Measurements from ENCODE around the gene SMOC2. TPM values are rescaled to one million over a fixed set of nuclear protein-coding genes. Genes with fewer than 3 reads are reported as not detected.

Gene SMOC2
- total and polyA plus RNA-seq, 2 donors (not counting 1 experiment from before 2014, with no cell fraction given), result 0.37 TPM; not detected in 1

GRCh38 chr6:168582571-168582981, 141.6 kb downstream of the SMOC2 start:
- no peak overlapping the region for H3K9ac ChIP-seq (ENCODE audit: low read length)
- H3K4me2 ChIP-seq (replicated peaks; ENCODE audit: low read depth, low read length, poor library complexity, severe bottlenecking), result no peak overlapping the region
- Mint-ChIP-seq H3K9me3 (ENCODE audit: insufficient read depth) (no peaks in the 10 kb centered on the region), H3K27ac (no peak overlapping the region), H3K27me3 (no peaks in the 10 kb centered on the region), H3K4me1 (no peaks in the 10 kb centered on the region), H3K4me3 (no peak overlapping the region)
- ChIA-PET POLR2A (no interaction called here), CTCF (no interaction called here)
- intact Hi-C loops (cut with micrococcal nuclease), result no loop called here
- no peaks in the 10 kb centered on the region for H3K79me2 ChIP-seq (ENCODE audit: control insufficient read depth, insufficient read depth, low read length)
- no peak for ATAC-seq (ENCODE audit: low read depth)
- no peak overlapping the region for H3K4me3 ChIP-seq (ENCODE audit: control extremely low read depth in 1 of 5, extremely low read depth in 1 of 5, insufficient read depth in 1 of 5, low read depth in 2 of 5, low read length in 4 of 5)
- DNase-seq, result no peak
- no peak overlapping the region for H2AFZ ChIP-seq (ENCODE audit: insufficient read depth, low read depth, low read length, poor library complexity, severe bottlenecking)
- no peak overlapping the region for H3K27ac ChIP-seq (ENCODE audit: low read length in 2 of 2)
- 93% methylated on average over 20 of the region's 21 CpGs for WGBS (ENCODE audit: insufficient coverage)
- no peaks in the 10 kb centered on the region for H3K4me1 ChIP-seq (ENCODE audit: control insufficient read depth in 2 of 2, insufficient read depth in 2 of 2, low read length in 2 of 2)
- no peaks in the 10 kb centered on the region for H4K20me1 ChIP-seq (ENCODE audit: control insufficient read depth, insufficient read depth, low read length, poor library complexity, severe bottlenecking)
- TF ChIP-seq CTCF (IDR thresholded peaks at IDR 0.05) (no peak), EZH2 (IDR thresholded peaks at IDR 0.05; ENCODE audit: borderline replicate concordance, insufficient read depth, low read depth, low read length, poor library complexity, severe bottlenecking) (no peak)
- no peaks in the 10 kb centered on the region for H3K27me3 ChIP-seq (replicated peaks in 1 of 4; ENCODE audit: control extremely low read depth in 1 of 4, control insufficient read depth in 3 of 4, insufficient read depth in 4 of 4, low read length in 3 of 4)
- H3K9me3 ChIP-seq (ENCODE audit: control extremely low read depth in 1 of 3, control insufficient read depth in 2 of 3, insufficient read depth in 1 of 3, low read length in 2 of 3), result peaks cover 0 to 8% (median 0%) of the 10 kb centered on the region in 3 donors
- H3K36me3 ChIP-seq (replicated peaks in 1 of 2; ENCODE audit: control extremely low read depth in 1 of 2, control insufficient read depth in 1 of 2, extremely low read depth in 1 of 2, insufficient read depth in 2 of 2, low read length in 1 of 2), result no peaks in the 10 kb centered on the region

GRCh38 chr6:168583126-168583525, 142.1 kb downstream of the SMOC2 start:
- Histone ChIP-seq H3K9ac (ENCODE audit: low read length) (no peak overlapping the region), H3K4me3 (ENCODE audit: control extremely low read depth in 1 of 5, extremely low read depth in 1 of 5, insufficient read depth in 1 of 5, low read depth in 2 of 5, low read length in 4 of 5) (no peak overlapping the region), H3K36me3 (replicated peaks in 1 of 2; ENCODE audit: control extremely low read depth in 1 of 2, control insufficient read depth in 1 of 2, extremely low read depth in 1 of 2, insufficient read depth in 2 of 2, low read length in 1 of 2) (no peaks in the 10 kb centered on the region), H4K20me1 (ENCODE audit: control insufficient read depth, insufficient read depth, low read length, poor library complexity, severe bottlenecking) (no peaks in the 10 kb centered on the region), H3K27me3 (replicated peaks in 1 of 4; ENCODE audit: control extremely low read depth in 1 of 4, control insufficient read depth in 3 of 4, insufficient read depth in 4 of 4, low read length in 3 of 4) (no peaks in the 10 kb centered on the region), H2AFZ (ENCODE audit: insufficient read depth, low read depth, low read length, poor library complexity, severe bottlenecking) (no peak overlapping the region), H3K79me2 (ENCODE audit: control insufficient read depth, insufficient read depth, low read length) (no peaks in the 10 kb centered on the region), H3K27ac (ENCODE audit: low read length in 2 of 2) (no peak overlapping the region), H3K9me3 (ENCODE audit: control extremely low read depth in 1 of 3, control insufficient read depth in 2 of 3, insufficient read depth in 1 of 3, low read length in 2 of 3) (peaks cover 0 to 8% (median 0%) of the 10 kb centered on the region in 3 donors), H3K4me2 (replicated peaks; ENCODE audit: low read depth, low read length, poor library complexity, severe bottlenecking) (no peak overlapping the region), H3K4me1 (ENCODE audit: control insufficient read depth in 2 of 2, insufficient read depth in 2 of 2, low read length in 2 of 2) (no peaks in the 10 kb centered on the region)
- whole genome bisulfite sequencing (ENCODE audit: insufficient coverage), result 88% methylated on average over 6 of the region's 6 CpGs
- POLR2A ChIA-PET, result no interaction called here
- H3K27me3 Mint-ChIP-seq, result no peaks in the 10 kb centered on the region
- CTCF ChIA-PET, result no interaction called here
- intact Hi-C loops (cut with micrococcal nuclease), result no loop called here
- TF ChIP-seq EZH2 (IDR thresholded peaks at IDR 0.05; ENCODE audit: borderline replicate concordance, insufficient read depth, low read depth, low read length, poor library complexity, severe bottlenecking), result no peak
- no peak for TF ChIP-seq CTCF (IDR thresholded peaks at IDR 0.05)
- DNase-seq (no peak), ATAC-seq (ENCODE audit: low read depth) (no peak)
- H3K4me1 Mint-ChIP-seq, result no peaks in the 10 kb centered on the region
- no peak overlapping the region for H3K4me3 Mint-ChIP-seq
- H3K9me3 Mint-ChIP-seq (ENCODE audit: insufficient read depth), result no peaks in the 10 kb centered on the region
- no peak overlapping the region for H3K27ac Mint-ChIP-seq

Data from B cell (primary cell).